Measurements from ENCODE around the gene ZFX. TPM values are rescaled to one million over a fixed set of nuclear protein-coding genes. Genes with fewer than 3 reads are reported as not detected.
A peak's percentile ranks its signal among the peaks of the same experiment; 100 is the strongest.
"Not testable (repeated sequence)": the region's sequence is repeated elsewhere in the genome, so short reads cannot be mapped to it uniquely, and the experiment has no call there.

Gene ZFX
- total RNA-seq, 2 donors from 2014 or later: 57.7 to 78.1 TPM

GRCh38 chrX:24145303-24146186, 4.0 kb upstream of the ZFX start:
- H3K4me3 Mint-ChIP-seq: peak overlapping the region; percentile 39

GRCh38 chrX:24146283-24146949, 3.1 kb upstream of the ZFX start:
- peaks cover 6% of the 10 kb centered on the region for H3K36me3 Mint-ChIP-seq
- peaks cover 25 to 35% of the 10 kb centered on the region in 2 donors for H3K4me1 Mint-ChIP-seq (ENCODE audit: low read depth in 2 of 2)
- no peak for ATAC-seq
- H3K27me3 Mint-ChIP-seq: no peaks in the 10 kb centered on the region
- no peaks in the 10 kb centered on the region for H3K9me3 Mint-ChIP-seq
- H3K4me3 Mint-ChIP-seq: peak overlapping the region; percentile 81
- H3K27ac Mint-ChIP-seq: peak overlapping the region; percentile 85 to 94
- no peak for DNase-seq (ENCODE audit: low spot score)

More at GRCh38 chrX:24145303-24146186, 4.0 kb upstream of the ZFX start:
- Mint-ChIP-seq H3K4me1 (ENCODE audit: low read depth in 2 of 2) (peaks cover 17 to 27% of the 10 kb centered on the region in 2 donors), H3K27me3 (no peaks in the 10 kb centered on the region), H3K27ac (peak overlapping the region in 1 of 2 donors; percentile 85), H3K36me3 (no peaks in the 10 kb centered on the region), H3K9me3 (no peaks in the 10 kb centered on the region)
- ATAC-seq (no peak), DNase-seq (ENCODE audit: low spot score) (no peak)

- Mint-ChIP-seq H3K4me3 (peak overlapping the region; percentile 81), H3K9me3 (no peaks in the 10 kb centered on the region), H3K4me1 (ENCODE audit: low read depth in 2 of 2) (peaks cover 33 to 37% of the 10 kb centered on the region in 2 donors), H3K27ac (peak overlapping the region; percentile 85 to 94), H3K36me3 (peaks cover 6% of the 10 kb centered on the region), H3K27me3 (no peaks in the 10 kb centered on the region)
- DNase-seq (ENCODE audit: low spot score) (no peak), ATAC-seq (no peak)
Observed at GRCh38 chrX:24147165-24147564, 2.4 kb upstream of the ZFX start.

GRCh38 chrX:24148121-24148520, 1.4 kb upstream of the ZFX start:
- Mint-ChIP-seq H3K27me3 (no peaks in the 10 kb centered on the region), H3K4me1 (ENCODE audit: low read depth in 2 of 2) (peaks cover 41 to 47% of the 10 kb centered on the region in 2 donors), H3K9me3 (no peaks in the 10 kb centered on the region), H3K36me3 (peaks cover 14% of the 10 kb centered on the region), H3K27ac (peak overlapping the region; percentile 85 to 94), H3K4me3 (peak overlapping the region; percentile 75)
- DNase-seq (ENCODE audit: low spot score) (no peak), ATAC-seq (no peak)

GRCh38 chrX:24148535-24149350, 786 bp upstream of the ZFX start:
- Mint-ChIP-seq H3K36me3 (peaks cover 18% of the 10 kb centered on the region), H3K27me3 (no peaks in the 10 kb centered on the region), H3K9me3 (no peaks in the 10 kb centered on the region), H3K4me1 (ENCODE audit: low read depth in 2 of 2) (peaks cover 47 to 53% of the 10 kb centered on the region in 2 donors), H3K4me3 (peak overlapping the region; percentile 75), H3K27ac (peak overlapping the region; percentile 85 to 94)
- no peak for ATAC-seq
- DNase-seq (ENCODE audit: low spot score): no peak

GRCh38 chrX:24150051-24150790, 692 bp downstream of the ZFX start:
- peaks cover 18% of the 10 kb centered on the region for H3K36me3 Mint-ChIP-seq
- peak overlapping the region; percentile 98 for H3K4me3 Mint-ChIP-seq
- H3K4me1 Mint-ChIP-seq (ENCODE audit: low read depth in 2 of 2): peaks cover 49 to 50% of the 10 kb centered on the region in 2 donors
- peak overlapping the region; percentile 91 to 99 for H3K27ac Mint-ChIP-seq
- DNase-seq (ENCODE audit: low spot score) (peak; percentile 94), ATAC-seq (peak; percentile 88 to 90)
- H3K9me3 Mint-ChIP-seq: no peaks in the 10 kb centered on the region
- H3K27me3 Mint-ChIP-seq: no peaks in the 10 kb centered on the region

- no peak for ATAC-seq
- Mint-ChIP-seq H3K36me3 (peaks cover 18% of the 10 kb centered on the region), H3K27me3 (no peaks in the 10 kb centered on the region), H3K27ac (peak overlapping the region; percentile 91 to 99), H3K9me3 (no peaks in the 10 kb centered on the region), H3K4me3 (peak overlapping the region; percentile 98), H3K4me1 (ENCODE audit: low read depth in 2 of 2) (peaks cover 44 to 54% of the 10 kb centered on the region in 2 donors)
- DNase-seq (ENCODE audit: low spot score): no peak
Observed at GRCh38 chrX:24150898-24151297, 1.4 kb downstream of the ZFX start.

GRCh38 chrX:24151513-24151912, 2.0 kb downstream of the ZFX start:
- peaks cover 48 to 59% of the 10 kb centered on the region in 2 donors for H3K4me1 Mint-ChIP-seq (ENCODE audit: low read depth in 2 of 2)
- DNase-seq (ENCODE audit: low spot score) (no peak), ATAC-seq (no peak)
- H3K27me3 Mint-ChIP-seq: no peaks in the 10 kb centered on the region
- no peaks in the 10 kb centered on the region for H3K9me3 Mint-ChIP-seq
- H3K27ac Mint-ChIP-seq: peak overlapping the region; percentile 91 to 99
- H3K36me3 Mint-ChIP-seq: peaks cover 18% of the 10 kb centered on the region
- peak overlapping the region; percentile 98 for H3K4me3 Mint-ChIP-seq

- DNase-seq (ENCODE audit: low spot score) (no peak), ATAC-seq (no peak)
- H3K4me1 Mint-ChIP-seq (ENCODE audit: low read depth in 2 of 2): peaks cover 44 to 65% of the 10 kb centered on the region in 2 donors
- H3K4me3 Mint-ChIP-seq: peak overlapping the region; percentile 98
- H3K27ac Mint-ChIP-seq: peak overlapping the region; percentile 91 to 99
- H3K9me3 Mint-ChIP-seq: no peaks in the 10 kb centered on the region
- no peaks in the 10 kb centered on the region for H3K27me3 Mint-ChIP-seq
- peaks cover 18% of the 10 kb centered on the region for H3K36me3 Mint-ChIP-seq
Observed at GRCh38 chrX:24153178-24153795, 3.8 kb downstream of the ZFX start.

- DNase-seq (ENCODE audit: low spot score): no peak
- no peaks in the 10 kb centered on the region for H3K27me3 Mint-ChIP-seq
- no peak for ATAC-seq
- H3K36me3 Mint-ChIP-seq: peaks cover 18% of the 10 kb centered on the region
- H3K4me3 Mint-ChIP-seq: peak overlapping the region; percentile 98
- H3K27ac Mint-ChIP-seq: peak overlapping the region; percentile 91 to 99
- H3K9me3 Mint-ChIP-seq: no peaks in the 10 kb centered on the region
- peaks cover 42 to 62% of the 10 kb centered on the region in 2 donors for H3K4me1 Mint-ChIP-seq (ENCODE audit: low read depth in 2 of 2)
Observed at GRCh38 chrX:24153796-24154189, 4.3 kb downstream of the ZFX start.

GRCh38 chrX:24154490-24155034, 5.0 kb downstream of the ZFX start:
- Mint-ChIP-seq H3K36me3 (peaks cover 18% of the 10 kb centered on the region), H3K27me3 (no peaks in the 10 kb centered on the region), H3K27ac (peak overlapping the region in 1 of 2 donors; percentile 44), H3K4me3 (no peak overlapping the region), H3K4me1 (ENCODE audit: low read depth in 2 of 2) (peaks cover 42 to 67% of the 10 kb centered on the region in 2 donors), H3K9me3 (no peaks in the 10 kb centered on the region)
- ATAC-seq (no peak), DNase-seq (ENCODE audit: low spot score) (no peak)

- H3K36me3 Mint-ChIP-seq: peaks cover 17% of the 10 kb centered on the region
- not testable (repeated sequence) for H3K27me3 Mint-ChIP-seq; ATAC-seq; DNase-seq (ENCODE audit: low spot score); H3K9me3 Mint-ChIP-seq
- H3K27ac Mint-ChIP-seq: peak overlapping the region in 1 of 2 donors; percentile 54
- H3K4me3 Mint-ChIP-seq: peak overlapping the region; percentile 59
- peaks cover 39 to 68% of the 10 kb centered on the region in 2 donors for H3K4me1 Mint-ChIP-seq (ENCODE audit: low read depth in 2 of 2)
Observed at GRCh38 chrX:24155747-24156146, 6.2 kb downstream of the ZFX start.
